GM13977 (cell line): ENCODE results near the gene ALG13.
"Not testable (repeated sequence)": the region's sequence is repeated elsewhere in the genome, so short reads cannot be mapped to it uniquely, and the experiment has no call there.

Experiments
- DNase-seq: peaks from one replicate; pipeline ENCODE4 v3.0.0; 2012; ENCODE audit warnings: low spot score
- in situ Hi-C: fragments of 300-500 bp; cut with MboI; formaldehyde crosslinking; loops from one replicate; pipeline ENCODE4 v1.12.0; 2022; ENCODE audit warnings: low sequenced_read_pairs, low pct_unique_long_range_greater_than_20kb, mixed read lengths, inconsistent platforms; ENCODE audit not compliant: unreplicated experiment
- TF ChIP-seq, protein P1 (sequence below): IDR thresholded peaks from 2 replicates; pipeline ENCODE4 v1.5.1; 2012; ENCODE audit warnings: mild to moderate bottlenecking, control low read depth; ENCODE audit not compliant: insufficient read depth; ENCODE audit errors: extremely low read depth, missing control alignments

Gene ALG13

DNA sequence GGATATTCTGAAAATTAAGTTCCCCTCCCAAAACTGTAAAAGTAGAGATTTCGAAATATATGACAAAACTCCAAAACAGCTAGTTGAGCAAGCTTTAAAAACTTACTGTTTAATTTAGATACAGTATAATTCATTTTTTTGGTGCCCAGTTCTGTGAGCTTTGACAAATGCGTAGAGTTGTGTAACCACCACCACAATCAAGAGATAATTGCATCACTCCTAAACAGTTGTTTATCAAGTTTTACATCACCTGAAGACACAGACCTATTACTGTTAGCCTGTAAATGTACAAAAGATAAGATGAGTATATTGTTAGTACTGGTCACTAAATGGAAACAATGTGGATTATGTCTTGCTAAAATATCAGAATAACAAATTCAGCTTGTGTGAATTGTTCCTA is 62.3 kb downstream of the ALG13 start:
- TF ChIP-seq, protein P1, sequence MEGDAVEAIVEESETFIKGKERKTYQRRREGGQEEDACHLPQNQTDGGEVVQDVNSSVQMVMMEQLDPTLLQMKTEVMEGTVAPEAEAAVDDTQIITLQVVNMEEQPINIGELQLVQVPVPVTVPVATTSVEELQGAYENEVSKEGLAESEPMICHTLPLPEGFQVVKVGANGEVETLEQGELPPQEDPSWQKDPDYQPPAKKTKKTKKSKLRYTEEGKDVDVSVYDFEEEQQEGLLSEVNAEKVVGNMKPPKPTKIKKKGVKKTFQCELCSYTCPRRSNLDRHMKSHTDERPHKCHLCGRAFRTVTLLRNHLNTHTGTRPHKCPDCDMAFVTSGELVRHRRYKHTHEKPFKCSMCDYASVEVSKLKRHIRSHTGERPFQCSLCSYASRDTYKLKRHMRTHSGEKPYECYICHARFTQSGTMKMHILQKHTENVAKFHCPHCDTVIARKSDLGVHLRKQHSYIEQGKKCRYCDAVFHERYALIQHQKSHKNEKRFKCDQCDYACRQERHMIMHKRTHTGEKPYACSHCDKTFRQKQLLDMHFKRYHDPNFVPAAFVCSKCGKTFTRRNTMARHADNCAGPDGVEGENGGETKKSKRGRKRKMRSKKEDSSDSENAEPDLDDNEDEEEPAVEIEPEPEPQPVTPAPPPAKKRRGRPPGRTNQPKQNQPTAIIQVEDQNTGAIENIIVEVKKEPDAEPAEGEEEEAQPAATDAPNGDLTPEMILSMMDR, result no peak
- no peak for DNase-seq
- in situ Hi-C loops, result no loop called here

DNA sequence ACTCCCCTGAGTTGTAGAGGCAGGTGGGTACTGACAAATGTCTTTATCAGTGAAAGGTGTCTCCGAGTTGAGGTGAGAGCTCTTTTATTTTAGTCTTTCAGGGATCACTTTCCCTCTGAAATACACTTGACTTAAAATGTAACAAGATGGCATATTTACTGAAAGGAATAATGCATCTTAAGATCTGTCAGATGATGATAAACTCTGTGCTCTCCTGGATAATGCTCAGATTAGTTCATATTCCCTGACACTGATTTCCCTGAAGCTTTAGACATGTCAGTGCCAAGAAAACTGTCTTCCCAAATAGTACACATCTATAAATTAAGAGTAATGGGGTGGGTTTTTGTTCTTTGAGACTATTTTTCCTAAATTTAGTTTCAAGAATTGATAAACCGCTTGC is 75.5 kb downstream of the ALG13 start:
- TF ChIP-seq, protein P1, result no peak
- no peak for DNase-seq
- in situ Hi-C loops, result no loop called here

DNA sequence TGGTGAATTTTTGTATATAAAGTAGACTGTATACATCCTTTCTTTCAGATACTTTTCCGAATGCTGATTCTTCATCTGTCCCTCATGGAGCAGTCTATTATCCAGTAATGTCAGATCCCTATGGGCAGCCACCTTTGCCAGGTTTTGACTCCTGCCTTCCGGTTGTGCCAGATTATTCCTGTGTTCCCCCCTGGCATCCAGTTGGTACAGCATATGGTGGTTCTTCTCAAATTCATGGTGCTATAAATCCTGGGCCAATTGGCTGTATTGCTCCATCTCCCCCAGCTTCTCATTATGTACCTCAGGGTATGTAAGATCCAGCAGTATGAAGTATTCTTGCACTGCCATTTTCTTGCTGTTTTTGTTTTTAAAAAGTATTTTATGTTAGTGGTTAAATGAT is 78.7 kb downstream of the ALG13 start:
- in situ Hi-C loops, result no loop called here
- no peak for DNase-seq
- TF ChIP-seq, protein P1, result no peak

DNA sequence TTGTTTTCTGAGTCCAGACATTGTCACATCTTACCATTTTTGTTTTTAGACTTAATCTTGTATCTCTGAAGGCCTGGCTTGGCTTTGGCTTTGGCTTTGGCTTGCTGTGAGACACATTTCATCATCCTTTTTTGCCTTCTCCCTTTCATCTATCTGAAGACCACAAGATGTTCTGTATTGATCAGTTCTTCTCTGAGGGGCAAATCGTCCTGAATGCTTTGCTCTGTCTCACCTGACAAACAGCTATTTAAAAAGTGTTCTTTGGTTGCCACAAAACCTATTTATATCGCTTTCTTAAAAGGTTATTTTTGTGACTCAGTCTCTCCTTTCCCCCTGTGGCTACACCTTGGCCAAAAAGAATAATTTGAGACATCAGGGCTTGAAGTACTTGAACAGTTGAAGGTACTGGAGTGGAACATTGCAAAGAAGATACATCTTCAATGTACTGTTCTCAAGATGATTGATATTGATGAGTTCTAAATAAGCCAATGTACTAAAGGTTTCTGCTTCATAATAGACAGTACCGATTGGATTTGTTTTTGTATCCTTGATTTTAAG is 80.7 kb downstream of the ALG13 start:
- in situ Hi-C loops, result no loop called here
- no peak for DNase-seq
- TF ChIP-seq, protein P1, result no peak

DNA sequence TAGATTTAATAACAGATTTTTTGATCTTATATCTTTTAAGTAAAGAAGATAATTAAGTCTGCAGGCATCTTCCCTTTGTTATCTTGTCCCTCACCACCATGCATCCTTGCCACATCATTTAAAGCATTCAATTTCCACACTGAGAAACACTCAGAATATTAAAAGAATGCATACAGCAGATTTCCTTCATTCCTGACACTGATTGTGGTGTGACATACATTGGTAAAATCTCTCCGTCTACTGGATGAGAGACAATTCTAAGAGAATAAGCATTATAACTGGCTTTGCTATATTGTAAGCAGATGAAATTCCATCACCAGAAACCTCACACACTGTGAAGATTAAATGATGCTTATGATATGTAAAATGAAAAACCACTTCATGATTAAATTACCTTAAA is 97.6 kb downstream of the ALG13 start:
- TF ChIP-seq, protein P1, result no peak
- DNase-seq, result no peak
- in situ Hi-C loops, result no loop called here

DNA sequence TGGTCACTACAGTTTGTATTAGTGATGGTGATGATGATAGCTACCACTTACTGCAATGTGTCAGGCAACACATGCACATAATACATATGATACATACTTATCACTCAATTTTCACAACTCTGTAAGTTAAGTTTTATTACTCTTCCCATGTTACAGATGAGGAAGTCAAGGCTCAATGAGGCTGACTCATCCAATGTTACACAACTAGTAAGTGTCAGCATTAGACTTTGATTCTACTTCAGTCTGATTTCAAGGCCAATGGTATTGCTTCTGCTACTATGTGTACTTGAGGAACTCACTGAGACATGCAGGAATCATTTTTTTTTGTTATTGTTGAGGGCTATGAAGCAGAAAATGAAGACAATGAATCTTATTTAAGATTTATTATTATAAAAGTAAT is 98.6 kb downstream of the ALG13 start:
- no peak for DNase-seq
- in situ Hi-C loops, result no loop called here
- TF ChIP-seq, protein P1, result no peak

DNA sequence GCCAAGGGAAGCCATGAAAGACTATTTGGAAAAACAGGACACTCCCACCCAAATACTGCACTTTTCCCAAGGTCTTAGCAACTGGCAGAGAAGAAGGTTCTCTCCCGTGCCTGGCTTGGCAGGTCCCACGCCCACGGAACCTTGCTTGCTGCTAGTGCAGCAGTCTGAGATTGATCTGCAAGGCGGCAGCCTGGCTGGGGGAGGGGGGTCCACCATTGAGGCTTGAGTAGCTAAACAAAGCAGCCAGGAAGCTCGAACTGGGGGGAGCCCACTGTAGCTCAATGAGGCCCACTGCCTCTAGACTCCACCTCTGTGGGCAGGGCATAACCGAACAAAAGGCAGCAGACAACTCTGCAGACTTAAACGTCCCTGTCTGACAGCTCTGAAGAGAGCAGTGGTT is 103.7 kb downstream of the ALG13 start:
- TF ChIP-seq, protein P1, result no peak
- in situ Hi-C loops, result no loop called here
- no peak for DNase-seq

DNA sequence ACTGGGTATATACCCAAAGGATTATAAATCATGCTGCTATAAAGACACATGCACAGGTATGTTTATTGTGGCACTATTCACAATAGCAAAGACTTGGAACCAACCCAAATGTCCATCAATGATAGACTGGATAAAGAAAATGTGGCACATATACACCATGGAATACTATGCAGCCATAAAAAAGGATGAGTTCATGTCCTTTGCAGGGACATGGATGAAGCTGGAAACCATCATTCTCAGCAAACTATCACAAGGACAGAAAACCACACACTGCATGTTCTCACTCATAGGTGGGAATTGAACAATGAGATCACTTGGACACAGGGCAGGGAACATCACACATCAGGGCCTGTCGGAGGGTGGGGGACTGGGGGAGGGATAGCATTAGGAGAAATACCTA is 109.1 kb downstream of the ALG13 start:
- in situ Hi-C loops, result not testable (repeated sequence)

More for the DNA sequence above, 109.1 kb downstream of the ALG13 start:
- DNase-seq, result not testable (repeated sequence)
